GM19043 (cell line): ENCODE data around the gene KRT4.

Experiments used
- ATAC-seq: cut with Tn5 transposase; IDR thresholded peaks from one replicate; pipeline ENCODE4 v1.9.1; 2021; ENCODE audit warnings: low read depth; ENCODE audit not compliant: unreplicated experiment

The KRT4 gene

GRCh38 chr12:52809166-52809565 is 4.8 kb downstream of the KRT4 start:
- ATAC-seq: no peak

DNA sequence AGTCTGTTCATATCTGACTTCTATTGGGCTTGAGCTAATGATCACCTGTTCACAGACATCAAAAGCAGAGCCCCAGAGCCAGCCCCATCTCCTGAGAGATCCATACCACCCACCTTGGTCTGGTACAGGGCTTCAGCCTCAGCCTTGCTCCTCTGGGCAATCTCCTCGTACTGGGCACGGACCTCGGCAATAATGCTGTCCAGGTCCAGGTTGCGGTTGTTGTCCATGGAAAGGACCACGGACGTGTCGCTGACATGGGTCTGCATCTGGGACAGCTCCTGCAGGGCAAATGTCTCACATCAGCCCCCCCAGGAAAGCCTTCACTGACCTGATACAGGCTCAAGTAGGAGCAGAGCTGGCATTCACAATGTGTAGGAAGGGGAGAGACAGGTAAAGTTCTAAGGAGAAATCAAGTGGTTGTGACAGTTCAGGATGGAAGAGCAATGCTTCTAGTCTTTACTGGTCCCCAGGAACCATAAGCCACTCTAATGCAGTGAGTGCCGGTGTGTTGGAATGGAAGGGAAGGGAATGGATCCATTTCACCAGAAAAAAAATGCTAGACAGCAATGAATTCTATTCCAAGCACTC is 5.2 kb downstream of the KRT4 start:
- no peak for ATAC-seq

- no peak for ATAC-seq
These were observed 6.1 kb downstream of the KRT4 start for GRCh38 chr12:52807544-52808470.

- no peak for ATAC-seq
These were observed 6.9 kb downstream of the KRT4 start for GRCh38 chr12:52806821-52807543.

- ATAC-seq: no peak
These were observed 7.6 kb downstream of the KRT4 start for GRCh38 chr12:52806169-52806811.

GRCh38 chr12:52805739-52806138 is 8.2 kb downstream of the KRT4 start:
- ATAC-seq: no peak

DNA sequence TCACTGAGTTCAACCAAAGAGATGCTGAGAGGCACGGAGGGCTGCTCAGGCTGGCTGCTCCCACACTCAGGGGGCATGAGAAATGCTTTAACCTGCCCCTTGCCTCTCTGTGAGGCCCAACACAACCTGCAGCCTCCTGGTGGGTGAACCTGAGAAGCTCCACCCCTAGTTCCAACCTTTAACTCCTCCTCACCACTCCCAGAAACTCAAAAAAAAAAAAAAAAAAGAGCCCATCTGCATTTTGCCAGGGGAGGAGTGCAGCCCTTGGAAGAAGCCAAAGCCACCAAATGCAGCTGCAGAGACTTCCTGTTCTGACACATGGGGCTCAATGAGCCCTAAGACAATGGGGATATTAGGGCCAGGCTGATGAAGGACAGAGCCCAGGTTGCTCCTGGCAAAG is 8.9 kb downstream of the KRT4 start:
- ATAC-seq: no peak

GRCh38 chr12:52802442-52802841 is 11.5 kb downstream of the KRT4 start:
- no peak for ATAC-seq

DNA sequence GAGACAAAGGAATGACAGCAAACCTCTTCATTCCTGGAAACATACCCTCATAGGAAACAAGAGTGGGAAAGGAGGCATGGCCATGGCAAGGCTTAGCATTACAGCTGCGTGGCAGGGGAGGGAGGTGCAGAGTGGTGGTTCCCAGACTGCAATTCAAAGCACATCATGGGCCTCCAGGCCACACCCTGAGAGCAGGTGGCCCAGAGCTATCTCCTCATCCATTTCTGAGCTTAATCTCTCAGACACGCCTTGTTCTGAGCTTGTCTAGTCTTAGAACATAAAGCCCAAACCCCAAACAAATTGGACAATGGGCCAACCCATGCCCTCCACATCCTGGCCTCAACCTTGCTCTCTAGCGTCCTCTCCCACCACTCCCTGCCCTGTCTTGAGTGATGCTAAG is 12.1 kb downstream of the KRT4 start:
- ATAC-seq: no peak

DNA sequence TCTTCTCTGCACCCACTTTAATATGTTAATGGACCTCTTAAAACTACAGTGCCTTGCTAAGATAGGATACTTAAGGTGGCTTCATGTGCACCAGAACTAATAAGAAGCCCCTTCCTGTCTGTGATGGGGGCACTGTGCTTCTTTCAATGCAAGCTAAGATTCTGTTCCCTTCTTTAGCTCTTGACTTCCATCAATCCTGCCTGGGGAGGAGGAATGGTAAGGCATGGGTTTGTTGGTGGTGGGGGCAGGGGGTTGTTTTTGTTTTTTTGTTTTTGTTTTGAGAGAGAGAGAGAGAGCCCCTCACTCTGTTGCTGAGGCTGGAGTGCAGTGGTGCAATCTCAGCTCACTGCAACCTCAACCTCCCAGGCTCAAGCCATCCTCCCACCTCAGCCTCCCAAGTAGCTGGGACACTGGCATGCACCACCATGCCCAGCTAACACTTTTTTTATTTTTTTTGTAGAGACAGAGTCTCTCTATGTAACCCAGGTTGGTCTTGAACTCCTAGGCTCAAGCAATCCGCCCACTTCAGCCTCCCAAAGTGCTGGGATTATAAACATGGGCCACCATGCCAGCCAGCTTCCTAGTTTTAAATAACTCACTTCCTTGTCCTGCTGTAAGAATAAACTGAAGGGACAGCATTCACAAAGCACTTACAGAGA is 13.5 kb downstream of the KRT4 start:
- ATAC-seq: no peak

DNA sequence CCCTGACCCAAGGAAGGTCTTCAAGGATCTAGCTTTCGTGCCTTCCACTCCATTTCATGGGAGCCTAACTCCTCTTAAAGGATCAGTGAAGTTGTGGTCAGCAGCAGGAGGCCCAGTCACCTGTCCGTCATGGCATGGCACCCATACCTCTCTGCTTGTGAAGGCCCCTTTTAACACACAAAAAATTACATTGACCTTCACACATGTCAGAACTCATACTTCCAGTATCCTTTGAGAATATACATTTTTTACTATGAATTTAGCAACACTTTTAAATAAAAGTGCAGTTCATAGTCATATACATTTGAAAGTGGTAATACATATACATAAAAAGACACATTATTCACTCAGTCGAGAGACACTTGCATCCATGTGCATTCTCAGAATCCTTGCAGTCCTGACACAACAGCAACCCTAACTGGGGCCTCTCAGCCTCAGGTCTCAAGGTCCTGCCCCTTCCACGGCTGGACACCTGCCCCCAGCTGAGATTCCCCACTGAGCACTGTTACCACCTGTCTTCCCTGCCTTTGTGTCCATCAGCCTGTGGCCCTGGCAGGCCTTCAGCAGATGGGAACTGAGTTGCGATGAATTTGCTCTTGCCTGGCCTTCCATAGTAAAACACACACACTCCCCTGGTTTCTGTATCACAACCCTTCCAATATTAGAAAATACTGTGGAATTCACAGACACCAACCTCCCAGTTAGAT is 14.3 kb downstream of the KRT4 start:
- ATAC-seq: no peak

GRCh38 chr12:52798671-52799504 is 15.0 kb downstream of the KRT4 start:
- ATAC-seq: no peak

DNA sequence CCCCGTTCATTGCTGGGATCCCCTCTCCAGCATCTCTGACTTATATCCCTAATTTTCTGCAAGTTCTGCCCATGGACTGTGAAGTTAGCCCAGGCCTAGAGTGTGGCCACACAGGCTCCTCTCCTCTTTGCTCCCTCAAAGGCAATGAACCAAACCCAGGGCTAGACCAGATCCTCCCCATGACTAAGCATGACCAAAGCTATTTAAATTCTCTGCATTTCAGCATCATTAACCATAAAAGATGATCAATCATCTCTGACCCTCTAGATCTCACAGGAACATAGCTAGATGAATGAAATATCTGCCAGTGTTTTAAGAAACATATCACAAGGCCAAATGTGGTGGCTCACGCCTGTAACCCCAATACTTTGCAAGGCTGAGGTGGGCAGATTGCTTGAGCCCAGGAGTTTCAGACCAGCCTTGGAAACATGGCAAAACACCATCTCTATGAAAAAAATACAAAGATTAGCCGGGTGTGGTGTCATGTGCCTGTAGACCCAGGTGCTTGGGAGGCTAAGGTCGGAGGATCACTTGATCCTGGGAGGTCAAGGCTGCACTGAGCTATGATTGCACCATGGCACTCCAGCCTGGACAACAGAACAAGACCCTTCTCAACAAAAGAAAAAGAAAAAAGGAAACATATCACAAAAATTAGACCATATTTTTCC is 15.8 kb downstream of the KRT4 start:
- no peak for ATAC-seq

- ATAC-seq: no peak
These were observed 16.4 kb downstream of the KRT4 start for GRCh38 chr12:52797529-52797894.

DNA sequence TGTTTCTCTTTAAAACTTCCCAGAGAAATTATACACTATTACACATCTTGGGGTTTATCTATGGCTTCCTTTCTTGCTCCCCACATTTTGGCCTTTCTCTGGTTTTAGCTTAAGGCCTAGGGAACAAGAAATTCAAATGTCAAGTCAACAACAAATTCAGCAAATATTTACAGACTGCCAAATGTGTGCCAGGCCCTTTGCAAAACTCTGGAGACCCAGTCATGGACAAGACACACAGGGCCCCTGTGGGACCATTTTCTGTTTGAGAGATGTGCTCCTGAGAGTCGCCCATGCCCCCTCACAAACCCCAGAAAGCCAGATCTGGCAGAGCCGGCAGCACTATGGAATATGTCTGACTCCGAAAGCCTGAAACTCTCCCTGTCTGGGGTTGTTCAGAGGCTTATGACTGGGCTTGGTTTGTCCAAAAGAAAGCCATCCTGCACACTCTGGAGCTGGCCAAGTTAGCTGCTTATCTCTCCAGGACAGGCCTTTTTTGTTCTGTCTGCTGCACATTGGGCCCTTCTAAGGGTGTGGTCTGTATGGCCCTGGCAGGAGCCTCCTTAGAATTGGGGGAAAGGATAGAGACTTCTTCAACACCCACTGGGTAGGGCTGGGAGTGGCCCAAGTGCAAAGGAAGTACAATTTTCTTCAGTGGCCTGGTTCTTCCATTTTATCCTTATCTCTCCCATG is 16.9 kb downstream of the KRT4 start:
- no peak for ATAC-seq

- ATAC-seq: no peak
These were observed 17.5 kb downstream of the KRT4 start for GRCh38 chr12:52796429-52796794.

GRCh38 chr12:52795694-52796428 is 18.1 kb downstream of the KRT4 start, which contains the start of gene KRT3:
KRT3 (minus strand) TSS chr12:52796117; CDS start chr12:52796042, 75 bp downstream.
- no peak for ATAC-seq
